ENCODE data around the gene KLF3.

The KLF3 gene

GRCh38 chr4:38698176-38698575 lies 34.2 kb downstream of the KLF3 start:
- DNase-seq (ENCODE audit: low spot score): no peak

GRCh38 chr4:38699112-38699511 lies 35.1 kb downstream of the KLF3 start:
- DNase-seq (ENCODE audit: low spot score): no peak

GRCh38 chr4:38703635-38704034 lies 39.6 kb downstream of the KLF3 start:
- DNase-seq (ENCODE audit: low spot score): no peak

- DNase-seq (ENCODE audit: low spot score): no peak
Measured at GRCh38 chr4:38704622-38705154, 40.7 kb downstream of the KLF3 start.

- DNase-seq (ENCODE audit: low spot score): no peak
Measured at GRCh38 chr4:38706301-38706700, 42.3 kb downstream of the KLF3 start.

GRCh38 chr4:38710053-38710452 lies 46.1 kb downstream of the KLF3 start:
- no peak for DNase-seq (ENCODE audit: low spot score)

- no peak for DNase-seq (ENCODE audit: low spot score)
Measured at GRCh38 chr4:38711066-38711465, 47.1 kb downstream of the KLF3 start.

GRCh38 chr4:38715050-38715449 lies 51.1 kb downstream of the KLF3 start:
- no peak for DNase-seq (ENCODE audit: low spot score)

- no peak for DNase-seq (ENCODE audit: low spot score)
Measured at GRCh38 chr4:38716256-38716655, 52.3 kb downstream of the KLF3 start.

GRCh38 chr4:38717604-38718003 lies 53.6 kb downstream of the KLF3 start:
- DNase-seq (ENCODE audit: low spot score): no peak

GRCh38 chr4:38723114-38723513 lies 59.1 kb downstream of the KLF3 start:
- no peak for DNase-seq (ENCODE audit: low spot score)

GRCh38 chr4:38723726-38724474 lies 59.9 kb downstream of the KLF3 start:
- no peak for DNase-seq (ENCODE audit: low spot score)

GRCh38 chr4:38724475-38724808 lies 60.4 kb downstream of the KLF3 start:
- no peak for DNase-seq (ENCODE audit: low spot score)

GRCh38 chr4:38728631-38729141 lies 64.7 kb downstream of the KLF3 start:
- DNase-seq (ENCODE audit: low spot score): no peak

GRCh38 chr4:38730493-38730829 lies 66.5 kb downstream of the KLF3 start:
- DNase-seq (ENCODE audit: low spot score): no peak

GRCh38 chr4:38730830-38731646 lies 67.0 kb downstream of the KLF3 start:
- peak; percentile 76 for DNase-seq (ENCODE audit: low spot score)

- no peak for DNase-seq (ENCODE audit: low spot score)
Measured at GRCh38 chr4:38733663-38734062, 69.7 kb downstream of the KLF3 start.

- no peak for DNase-seq (ENCODE audit: low spot score)
Measured at GRCh38 chr4:38734446-38734845, 70.4 kb downstream of the KLF3 start.

- DNase-seq (ENCODE audit: low spot score): no peak
Measured at GRCh38 chr4:38734911-38735310, 70.9 kb downstream of the KLF3 start.

- DNase-seq (ENCODE audit: low spot score): no peak
Measured at GRCh38 chr4:38735870-38736269, 71.9 kb downstream of the KLF3 start.

GRCh38 chr4:38738940-38739803 lies 75.2 kb downstream of the KLF3 start:
- no peak for DNase-seq (ENCODE audit: low spot score)

- no peak for DNase-seq (ENCODE audit: low spot score)
Measured at GRCh38 chr4:38740303-38740702, 76.3 kb downstream of the KLF3 start.
